HepG2 (cell line): ENCODE measurements around the gene USP34. TPM values are rescaled to one million over a fixed set of nuclear protein-coding genes. Genes with fewer than 3 reads are reported as not detected.
A peak's percentile ranks its signal among the peaks of the same experiment; 100 is the strongest.

Experiments used
- ARID4A ChIP-seq: sonication (generic); formaldehyde crosslinking; IDR thresholded peaks from 2 replicates; pipeline ENCODE4 v1.5.0; 2020; ENCODE audit warnings: mild to moderate bottlenecking, missing genetic modification reagents, borderline replicate concordance
- CHCHD3 ChIP-seq: sonication (generic); formaldehyde crosslinking; IDR thresholded peaks from 2 replicates; pipeline ENCODE4 v1.8.0; 2022; ENCODE audit warnings: mild to moderate bottlenecking, missing genetic modification reagents, moderate library complexity
- DMAP1 ChIP-seq: IDR thresholded peaks from 2 replicates; pipeline ENCODE4 v1.6.1; 2016
- GATAD1 ChIP-seq: IDR thresholded peaks from 2 replicates; pipeline ENCODE4 v1.6.1; 2016; ENCODE audit warnings: missing genetic modification reagents, missing compliant biosample characterization
- GATAD2A ChIP-seq: IDR thresholded peaks from 2 replicates; pipeline ENCODE4 v1.6.1; 2016
- NFE2L2 ChIP-seq: fragments of 150-350 bp; IDR thresholded peaks from 2 replicates; pipeline ENCODE4 v1.6.1; 2014; ENCODE audit warnings: low read length
- NFYC ChIP-seq: IDR thresholded peaks from 2 replicates; pipeline ENCODE4 v1.6.1; 2016; ENCODE audit warnings: missing genetic modification reagents, missing compliant biosample characterization
- POLR2A ChIP-seq, 2 experiments: IDR thresholded peaks; 2 replicates each; pipeline ENCODE4 v1.6.1; 2011; ENCODE audit warnings: low read depth in 2 of 2, low read length in 2 of 2, mild to moderate bottlenecking in 1 of 2, moderate library complexity in 1 of 2; ENCODE audit not compliant: insufficient read depth in 1 of 2
- REPIN1 ChIP-seq: sonication (generic); formaldehyde crosslinking; IDR thresholded peaks from 2 replicates; pipeline ENCODE4 v1.8.0; 2022; ENCODE audit warnings: missing genetic modification reagents, low read depth, mild to moderate bottlenecking, borderline replicate concordance
- SIX1 ChIP-seq: sonication (generic); formaldehyde crosslinking; IDR thresholded peaks from 2 replicates; pipeline ENCODE4 v1.4.0; 2020; ENCODE audit warnings: missing genetic modification reagents, borderline replicate concordance
- SOX6 ChIP-seq, 2 experiments: fragments of 450-650 bp in 1 of 2; sonication (generic) in 1 of 2; formaldehyde crosslinking in 1 of 2; IDR thresholded peaks; 2 replicates each; pipeline versions ENCODE4 v1.4.0 to v1.6.1; 2017 to 2020; ENCODE audit warnings: antibody characterized with exemption in 1 of 2, mild to moderate bottlenecking in 1 of 2, missing genetic modification reagents in 1 of 2
- TMF1 ChIP-seq: sonication (generic); formaldehyde crosslinking; IDR thresholded peaks from 2 replicates; pipeline ENCODE4 v1.8.1; 2022; ENCODE audit warnings: low read depth, missing genetic modification reagents
- TP53 ChIP-seq: sonication (generic); formaldehyde crosslinking; conservative IDR thresholded peaks from 2 replicates; pipeline ENCODE4 v1.4.0; 2020; ENCODE audit warnings: missing genetic modification reagents
- ZFY ChIP-seq: sonication (generic); formaldehyde crosslinking; IDR thresholded peaks from 2 replicates; pipeline ENCODE4 v1.4.0; 2020; ENCODE audit warnings: missing genetic modification reagents
- ZFYVE20 ChIP-seq: sonication (generic); formaldehyde crosslinking; IDR thresholded peaks from 2 replicates; pipeline ENCODE4 v1.8.0; 2023; ENCODE audit warnings: low read depth, mild to moderate bottlenecking, moderate library complexity, missing genetic modification reagents, borderline replicate concordance
- ZNF883 ChIP-seq: sonication (generic); formaldehyde crosslinking; IDR thresholded peaks from 2 replicates; pipeline ENCODE4 v1.5.1; 2020; ENCODE audit warnings: mild to moderate bottlenecking, missing genetic modification reagents; ENCODE audit errors: not compliant biosample characterization
- polyA plus RNA-seq, 8 experiments: library from polyadenylated mRNA; depleted of rRNA in 3 of 8; stranded (reverse) in 7 of 8; unstranded in 1 of 8; fragments of >200 nt; fragmentation: Illumina TruSeq in 4 of 8; extraction: Trizol in 4 of 8; gene quantifications; 2 replicates each; pipeline versions ENCODE4 v1.2.1 to v1.2.3, GENCODE V29; 2011 to 2016; ENCODE audit warnings: low read depth in 4 of 8, missing spikeins in 1 of 8, mixed read lengths in 1 of 8; ENCODE audit not compliant: insufficient read depth in 1 of 8
- total RNA-seq, 5 experiments: library from RNA; depleted of rRNA; stranded (reverse); fragments of >200 nt; fragmentation: Illumina TruSeq; extraction: Trizol; gene quantifications; 2 replicates each; pipeline ENCODE4 v1.2.3, GENCODE V29; 2016; ENCODE audit warnings: low read depth in 1 of 5
- TF ChIP-seq, protein P1 (sequence below): sonication (generic); formaldehyde crosslinking; IDR thresholded peaks from 2 replicates; pipeline ENCODE4 v1.5.1; 2020; ENCODE audit warnings: mild to moderate bottlenecking, missing genetic modification reagents, borderline replicate concordance
- TF ChIP-seq, protein P2 (sequence below): sonication (generic); formaldehyde crosslinking; conservative IDR thresholded peaks from 2 replicates; pipeline ENCODE4 v1.5.0; 2020; ENCODE audit warnings: missing genetic modification reagents

USP34 gene
- total and polyA plus RNA-seq, 2 of the 13 experiments (the other 11 are each of a cell fraction or from before 2014, with no cell fraction given) = 99.2 to 100 TPM

DNA sequence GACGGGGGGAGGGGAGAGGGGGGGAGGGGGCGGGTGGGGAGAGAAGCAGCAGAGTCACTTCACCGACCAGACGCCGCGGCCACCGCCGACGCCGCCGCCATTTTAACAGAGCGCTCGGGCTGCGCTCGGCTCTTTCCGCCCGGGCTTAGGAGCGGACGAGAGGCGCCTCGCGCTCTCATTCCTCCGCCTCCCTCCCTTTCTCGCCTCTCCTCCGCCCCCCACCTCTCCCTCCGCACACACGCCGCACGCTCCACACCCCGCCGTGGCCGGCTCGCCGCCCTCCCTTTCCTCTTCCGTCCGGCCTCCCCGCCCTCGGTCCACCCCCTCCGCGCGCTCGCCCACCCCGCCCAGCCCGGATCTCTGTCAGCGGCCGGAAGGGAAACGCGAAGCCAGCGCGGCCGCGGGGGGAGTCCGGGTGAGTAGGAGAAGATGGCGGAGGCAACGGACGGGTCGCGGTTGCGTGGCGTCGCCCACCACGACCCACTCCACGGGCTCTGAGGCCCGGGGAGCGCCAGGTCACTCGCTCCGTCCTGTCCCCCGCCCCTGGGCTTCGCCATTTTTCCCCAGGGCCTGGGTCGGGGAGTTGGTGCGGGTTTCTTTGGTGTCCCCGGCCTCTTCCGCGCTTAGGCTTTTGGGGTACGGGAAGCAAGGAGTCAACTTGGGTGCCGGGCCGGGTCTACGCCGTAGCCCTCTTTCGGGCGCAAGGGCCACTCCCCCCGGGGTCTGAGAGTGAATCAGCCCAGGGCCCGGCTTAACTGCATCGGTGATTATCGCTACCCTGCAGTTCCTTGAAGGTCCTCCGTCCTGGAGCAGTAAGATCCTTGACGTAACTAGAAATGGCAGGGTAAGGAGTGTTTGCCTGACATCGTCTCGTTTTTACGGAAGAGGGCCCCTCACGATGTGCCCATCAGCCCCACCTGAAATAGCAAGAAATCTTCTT is at the start of gene USP34 (continued):
- TF ChIP-seq ARID4A (CRISPR knock-in tag) (peak; percentile 91), NFE2L2 (no peak), NFYC (CRISPR knock-in tag) (peak; percentile 37), SIX1 (CRISPR knock-in tag) (no peak), ZFY (peak; percentile 82), TP53 (CRISPR knock-in tag) (0 out of 2 replicates have a peak, but pooled peaks have one; percentile 44), POLR2A (IDR thresholded peaks at IDR 0.05; ENCODE audit: insufficient read depth in 1 of 2, low read depth in 2 of 2, low read length in 2 of 2) (peak; percentile 90 to 97), ZFYVE20 (0 out of 2 replicates have a peak, but pooled peaks have one; percentile 20), CHCHD3 (CRISPR knock-in tag) (no peak), ZNF883 (CRISPR knock-in tag) (peak; percentile 70), GATAD2A (CRISPR knock-in tag) (peak; percentile 29; the same call in 1 of the 2 replicates), SOX6 (IDR thresholded peaks at IDR 0.05) (no peak), SOX6 (CRISPR knock-in tag; IDR thresholded peaks at IDR 0.05) (peak; percentile 58), GATAD1 (CRISPR knock-in tag) (peak; percentile 78; the same call in 1 of the 2 replicates), DMAP1 (CRISPR knock-in tag) (peak; percentile 91), REPIN1 (CRISPR knock-in tag) (no peak; the same call in 1 of the 2 replicates), TMF1 (CRISPR knock-in tag) (no peak)
- TF ChIP-seq, protein P1, sequence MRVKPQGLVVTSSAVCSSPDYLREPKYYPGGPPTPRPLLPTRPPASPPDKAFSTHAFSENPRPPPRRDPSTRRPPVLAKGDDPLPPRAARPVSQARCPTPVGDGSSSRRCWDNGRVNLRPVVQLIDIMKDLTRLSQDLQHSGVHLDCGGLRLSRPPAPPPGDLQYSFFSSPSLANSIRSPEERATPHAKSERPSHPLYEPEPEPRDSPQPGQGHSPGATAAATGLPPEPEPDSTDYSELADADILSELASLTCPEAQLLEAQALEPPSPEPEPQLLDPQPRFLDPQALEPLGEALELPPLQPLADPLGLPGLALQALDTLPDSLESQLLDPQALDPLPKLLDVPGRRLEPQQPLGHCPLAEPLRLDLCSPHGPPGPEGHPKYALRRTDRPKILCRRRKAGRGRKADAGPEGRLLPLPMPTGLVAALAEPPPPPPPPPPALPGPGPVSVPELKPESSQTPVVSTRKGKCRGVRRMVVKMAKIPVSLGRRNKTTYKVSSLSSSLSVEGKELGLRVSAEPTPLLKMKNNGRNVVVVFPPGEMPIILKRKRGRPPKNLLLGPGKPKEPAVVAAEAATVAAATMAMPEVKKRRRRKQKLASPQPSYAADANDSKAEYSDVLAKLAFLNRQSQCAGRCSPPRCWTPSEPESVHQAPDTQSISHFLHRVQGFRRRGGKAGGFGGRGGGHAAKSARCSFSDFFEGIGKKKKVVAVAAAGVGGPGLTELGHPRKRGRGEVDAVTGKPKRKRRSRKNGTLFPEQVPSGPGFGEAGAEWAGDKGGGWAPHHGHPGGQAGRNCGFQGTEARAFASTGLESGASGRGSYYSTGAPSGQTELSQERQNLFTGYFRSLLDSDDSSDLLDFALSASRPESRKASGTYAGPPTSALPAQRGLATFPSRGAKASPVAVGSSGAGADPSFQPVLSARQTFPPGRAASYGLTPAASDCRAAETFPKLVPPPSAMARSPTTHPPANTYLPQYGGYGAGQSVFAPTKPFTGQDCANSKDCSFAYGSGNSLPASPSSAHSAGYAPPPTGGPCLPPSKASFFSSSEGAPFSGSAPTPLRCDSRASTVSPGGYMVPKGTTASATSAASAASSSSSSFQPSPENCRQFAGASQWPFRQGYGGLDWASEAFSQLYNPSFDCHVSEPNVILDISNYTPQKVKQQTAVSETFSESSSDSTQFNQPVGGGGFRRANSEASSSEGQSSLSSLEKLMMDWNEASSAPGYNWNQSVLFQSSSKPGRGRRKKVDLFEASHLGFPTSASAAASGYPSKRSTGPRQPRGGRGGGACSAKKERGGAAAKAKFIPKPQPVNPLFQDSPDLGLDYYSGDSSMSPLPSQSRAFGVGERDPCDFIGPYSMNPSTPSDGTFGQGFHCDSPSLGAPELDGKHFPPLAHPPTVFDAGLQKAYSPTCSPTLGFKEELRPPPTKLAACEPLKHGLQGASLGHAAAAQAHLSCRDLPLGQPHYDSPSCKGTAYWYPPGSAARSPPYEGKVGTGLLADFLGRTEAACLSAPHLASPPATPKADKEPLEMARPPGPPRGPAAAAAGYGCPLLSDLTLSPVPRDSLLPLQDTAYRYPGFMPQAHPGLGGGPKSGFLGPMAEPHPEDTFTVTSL = peak; percentile 64; the same call in 1 of the 2 replicates
- TF ChIP-seq, protein P2, sequence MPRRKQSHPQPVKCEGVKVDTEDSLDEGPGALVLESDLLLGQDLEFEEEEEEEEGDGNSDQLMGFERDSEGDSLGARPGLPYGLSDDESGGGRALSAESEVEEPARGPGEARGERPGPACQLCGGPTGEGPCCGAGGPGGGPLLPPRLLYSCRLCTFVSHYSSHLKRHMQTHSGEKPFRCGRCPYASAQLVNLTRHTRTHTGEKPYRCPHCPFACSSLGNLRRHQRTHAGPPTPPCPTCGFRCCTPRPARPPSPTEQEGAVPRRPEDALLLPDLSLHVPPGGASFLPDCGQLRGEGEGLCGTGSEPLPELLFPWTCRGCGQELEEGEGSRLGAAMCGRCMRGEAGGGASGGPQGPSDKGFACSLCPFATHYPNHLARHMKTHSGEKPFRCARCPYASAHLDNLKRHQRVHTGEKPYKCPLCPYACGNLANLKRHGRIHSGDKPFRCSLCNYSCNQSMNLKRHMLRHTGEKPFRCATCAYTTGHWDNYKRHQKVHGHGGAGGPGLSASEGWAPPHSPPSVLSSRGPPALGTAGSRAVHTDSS (CRISPR knock-in tag) = no peak
